BE2C (cell line): ENCODE measurements around the gene TMEM86A.

Experiments used
- DNase-seq: peaks from one replicate; pipeline ENCODE4 v3.0.0-alpha.2; 2020
- H3K27me3 ChIP-seq: fragments of 250-450 bp; sonication (Bioruptor Pico); 2 replicates; pipeline ENCODE4 v1.5.1; 2020; ENCODE audit warnings: mild to moderate bottlenecking
- H3K36me3 ChIP-seq: fragments of 250-450 bp; sonication (Bioruptor Pico); 2 replicates; pipeline ENCODE4 v1.5.1; 2020; ENCODE audit warnings: mild to moderate bottlenecking
- H3K4me1 ChIP-seq: fragments of 250-450 bp; sonication (Bioruptor Pico); 2 replicates; pipeline ENCODE4 v1.5.1; 2020
- H3K4me3 ChIP-seq: 2 replicates; pipeline ENCODE4 v1.5.1; 2011; ENCODE audit warnings: low read depth, low read length
- H3K9me3 ChIP-seq: fragments of 250-450 bp; sonication (Bioruptor Pico); 2 replicates; pipeline ENCODE4 v1.5.1; 2020
- TF ChIP-seq, protein P1 (sequence below): IDR thresholded peaks from 2 replicates; pipeline ENCODE4 v1.5.1; 2012; ENCODE audit warnings: mild to moderate bottlenecking, low read depth, low read length

The TMEM86A gene

DNA sequence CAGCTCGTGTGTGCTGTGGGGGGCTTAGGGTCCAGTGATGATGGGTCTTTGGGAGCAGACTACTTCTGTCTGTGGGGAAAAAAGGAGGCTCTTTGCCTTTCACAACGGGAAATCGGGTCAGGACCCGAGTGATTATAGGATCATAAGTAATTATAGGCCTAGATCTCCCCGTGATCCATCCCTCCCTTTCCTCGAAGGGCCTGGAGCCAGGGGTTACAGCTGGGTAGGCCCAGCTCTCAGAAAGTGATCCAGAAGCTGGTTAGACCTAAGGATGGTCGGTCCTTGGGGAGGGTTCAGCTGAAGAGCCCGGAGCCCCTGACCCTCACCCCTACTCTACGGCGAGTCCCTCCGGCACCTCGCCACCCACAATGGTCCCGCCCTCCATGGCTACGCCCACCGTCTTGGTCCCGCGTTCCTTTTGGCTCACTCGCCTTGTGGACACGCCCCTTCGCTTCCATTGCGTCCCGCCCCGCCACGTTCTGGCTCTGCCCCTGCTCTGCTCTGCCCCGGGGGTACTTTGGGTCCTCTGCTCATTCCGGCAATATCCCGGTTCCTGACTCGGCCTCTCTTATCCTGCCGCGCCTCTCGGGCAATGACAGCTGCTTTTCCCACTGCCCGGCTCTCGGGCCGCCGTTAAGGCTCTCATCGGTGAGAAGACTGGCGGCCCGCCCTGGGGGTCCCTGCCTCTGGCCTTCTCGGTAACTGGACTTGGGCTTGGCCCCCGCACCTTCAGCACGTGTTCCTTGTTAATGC lies 22.4 kb downstream of the TMEM86A start:
- peak; percentile 88 for DNase-seq
- no peaks in the 10 kb centered on the region for H3K36me3 ChIP-seq
- H3K27me3 ChIP-seq = no peaks in the 10 kb centered on the region
- no peaks in the 10 kb centered on the region for H3K9me3 ChIP-seq
- H3K4me1 ChIP-seq = peaks cover 2% of the 10 kb centered on the region; the same call in 1 of the 2 replicates
- TF ChIP-seq, protein P1, sequence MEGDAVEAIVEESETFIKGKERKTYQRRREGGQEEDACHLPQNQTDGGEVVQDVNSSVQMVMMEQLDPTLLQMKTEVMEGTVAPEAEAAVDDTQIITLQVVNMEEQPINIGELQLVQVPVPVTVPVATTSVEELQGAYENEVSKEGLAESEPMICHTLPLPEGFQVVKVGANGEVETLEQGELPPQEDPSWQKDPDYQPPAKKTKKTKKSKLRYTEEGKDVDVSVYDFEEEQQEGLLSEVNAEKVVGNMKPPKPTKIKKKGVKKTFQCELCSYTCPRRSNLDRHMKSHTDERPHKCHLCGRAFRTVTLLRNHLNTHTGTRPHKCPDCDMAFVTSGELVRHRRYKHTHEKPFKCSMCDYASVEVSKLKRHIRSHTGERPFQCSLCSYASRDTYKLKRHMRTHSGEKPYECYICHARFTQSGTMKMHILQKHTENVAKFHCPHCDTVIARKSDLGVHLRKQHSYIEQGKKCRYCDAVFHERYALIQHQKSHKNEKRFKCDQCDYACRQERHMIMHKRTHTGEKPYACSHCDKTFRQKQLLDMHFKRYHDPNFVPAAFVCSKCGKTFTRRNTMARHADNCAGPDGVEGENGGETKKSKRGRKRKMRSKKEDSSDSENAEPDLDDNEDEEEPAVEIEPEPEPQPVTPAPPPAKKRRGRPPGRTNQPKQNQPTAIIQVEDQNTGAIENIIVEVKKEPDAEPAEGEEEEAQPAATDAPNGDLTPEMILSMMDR = no peak
- peak overlapping the region; percentile 65 for H3K4me3 ChIP-seq

DNA sequence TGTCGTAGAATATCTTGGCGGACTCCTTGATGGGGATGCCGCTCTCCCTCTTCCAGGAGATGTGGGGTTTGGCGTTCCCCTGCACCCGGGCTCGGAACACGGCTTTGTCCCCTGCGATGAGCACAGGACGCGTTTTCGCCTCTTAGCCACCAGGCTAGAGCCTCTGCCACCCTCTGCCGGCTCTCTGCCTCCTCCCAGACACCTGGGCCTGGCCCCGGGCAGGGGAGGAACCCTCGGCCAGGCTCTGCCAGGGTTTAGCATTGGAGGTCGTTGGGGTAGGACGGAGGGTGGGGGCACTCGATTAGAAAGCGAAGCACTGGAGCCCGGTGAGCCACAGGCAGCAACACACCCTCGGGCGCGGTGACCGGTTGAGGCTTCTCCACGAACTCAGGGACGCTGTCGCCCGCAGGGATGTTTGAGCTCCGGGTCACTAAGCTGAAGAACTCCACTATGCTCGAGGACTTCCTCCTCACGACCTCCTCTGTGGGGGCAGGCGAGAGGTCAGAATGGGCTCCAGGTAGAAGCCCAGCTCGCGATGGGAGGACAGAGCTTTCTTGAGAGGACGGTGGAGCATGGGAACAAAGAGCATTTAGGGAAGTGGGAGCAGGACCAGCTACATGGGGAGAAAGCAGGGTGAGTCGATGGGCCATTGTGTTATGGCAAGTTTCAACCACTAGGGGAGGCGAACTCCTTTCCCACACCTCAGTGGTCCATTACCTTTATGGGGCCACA lies 23.1 kb downstream of the TMEM86A start:
- Histone ChIP-seq H3K4me3 (peak overlapping the region; percentile 65), H3K27me3 (no peaks in the 10 kb centered on the region), H3K9me3 (no peaks in the 10 kb centered on the region), H3K4me1 (peaks cover 2% of the 10 kb centered on the region; the same call in 1 of the 2 replicates), H3K36me3 (no peaks in the 10 kb centered on the region)
- DNase-seq = peak; percentile 44
- TF ChIP-seq, protein P1 = peak; percentile 65

DNA sequence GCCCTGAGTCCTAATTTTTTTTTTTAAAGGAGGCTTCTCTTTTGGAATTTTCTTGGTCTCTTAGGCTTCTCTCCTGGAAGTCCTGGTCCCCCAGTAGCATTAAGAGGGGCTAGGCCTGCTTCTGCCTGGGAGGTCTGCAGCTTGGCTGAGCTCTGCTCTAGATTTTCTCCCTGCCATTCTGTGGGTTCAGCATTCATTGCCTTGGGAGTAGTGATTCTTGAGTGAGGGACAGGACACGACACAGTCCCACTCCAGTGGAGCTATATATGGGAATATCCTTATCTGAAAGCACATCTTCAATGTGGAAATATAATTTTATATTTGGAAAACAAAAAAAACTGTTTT lies 23.7 kb downstream of the TMEM86A start:
- peaks cover 2% of the 10 kb centered on the region; the same call in 1 of the 2 replicates for H3K4me1 ChIP-seq
- H3K4me3 ChIP-seq = peak overlapping the region; percentile 65; the same call in 1 of the 2 replicates
- H3K36me3 ChIP-seq = no peaks in the 10 kb centered on the region
- DNase-seq = no peak
- TF ChIP-seq, protein P1 = no peak
- no peaks in the 10 kb centered on the region for H3K9me3 ChIP-seq
- no peaks in the 10 kb centered on the region for H3K27me3 ChIP-seq

DNA sequence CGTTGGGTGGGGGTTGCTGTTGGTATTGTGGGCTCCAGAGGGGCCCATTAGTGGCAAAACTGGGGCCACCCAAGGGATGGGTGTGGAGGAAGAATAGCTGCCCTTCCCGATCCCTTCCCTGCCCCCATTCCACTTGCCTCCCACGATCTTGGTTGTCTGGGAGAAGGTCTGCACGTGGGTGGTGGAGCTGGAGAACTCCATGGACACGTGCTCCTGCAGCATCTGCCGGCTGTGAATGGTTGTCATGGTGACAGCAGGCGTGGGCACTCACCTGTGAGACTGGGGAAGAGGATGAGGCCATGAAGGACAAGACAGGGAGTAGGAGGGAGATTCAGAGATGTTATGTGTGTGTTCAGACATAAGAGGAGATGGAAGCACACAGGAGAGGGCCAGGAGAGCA lies 25.4 kb downstream of the TMEM86A start:
- peaks cover 2% of the 10 kb centered on the region; the same call in 1 of the 2 replicates for H3K4me1 ChIP-seq
- no peaks in the 10 kb centered on the region for H3K27me3 ChIP-seq
- no peaks in the 10 kb centered on the region for H3K9me3 ChIP-seq
- H3K36me3 ChIP-seq = no peaks in the 10 kb centered on the region
- no peak overlapping the region for H3K4me3 ChIP-seq
- no peak for DNase-seq
- TF ChIP-seq, protein P1 = no peak

DNA sequence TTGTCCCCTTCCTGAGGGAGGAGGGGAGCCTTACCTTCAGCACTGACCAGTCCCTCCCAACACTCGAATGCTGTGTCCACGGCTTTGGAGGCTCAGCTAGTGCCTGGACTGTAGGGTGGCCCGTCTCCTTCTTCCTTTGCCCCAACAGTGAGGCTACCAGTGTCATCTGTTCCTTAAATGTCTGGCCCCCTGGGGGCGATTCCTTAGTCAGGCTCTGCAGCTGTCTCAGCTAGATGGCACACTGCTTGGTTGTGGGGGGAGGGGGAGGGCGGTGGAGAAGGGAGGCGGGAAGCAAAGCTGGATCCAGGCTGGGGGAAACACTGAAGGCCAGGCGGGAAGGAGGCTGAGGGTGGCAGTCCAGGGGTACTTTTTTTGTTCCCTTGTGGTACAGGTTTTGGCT lies 27.5 kb downstream of the TMEM86A start, which contains the start of gene IGSF22:
Gene IGSF22 (minus strand): TSS at position 149 of the 400 bp plus-strand sequence. CDS start 1,952 bp downstream, outside the sequence.
- no peaks in the 10 kb centered on the region for H3K4me1 ChIP-seq
- TF ChIP-seq, protein P1 = no peak
- H3K27me3 ChIP-seq = no peaks in the 10 kb centered on the region
- no peaks in the 10 kb centered on the region for H3K36me3 ChIP-seq
- no peak for DNase-seq
- no peak within 1 kb of the TSS for H3K4me3 ChIP-seq
- no peaks in the 10 kb centered on the region for H3K9me3 ChIP-seq
